Prostate gland (tissue), 2 donors: ENCODE measurements around the gene CSMD2. TPM values are rescaled to one million over a fixed set of nuclear protein-coding genes. Genes with fewer than 3 reads are reported as not detected.

Source experiments
- DNase-seq: peaks from one replicate; pipeline ENCODE4 v3.0.0-alpha.2; 2019; ENCODE audit warnings: low spot score
- H3K27ac ChIP-seq, 2 donors: fragments of 200-600 bp; sonication (generic); 2 replicates each; pipeline ENCODE4 v1.5.1; 2017 to 2019
- H3K27me3 ChIP-seq: fragments of 200-600 bp; sonication (generic); replicated peaks from 2 replicates; pipeline ENCODE4 v1.5.1; 2019; ENCODE audit not compliant: insufficient read depth
- H3K36me3 ChIP-seq, 2 donors: fragments of 200-600 bp; sonication (generic); 1 replicate in 1 of 2; 2 replicates in 1 of 2; pipeline versions ENCODE4 v1.5.1 to v1.8.1; 2017 to 2019
- H3K4me1 ChIP-seq: fragments of 200-600 bp; sonication (generic); replicated peaks from 2 replicates; pipeline ENCODE4 v1.5.1; 2019
- H3K4me3 ChIP-seq, 2 donors: fragments of 200-600 bp; sonication (generic); 2 replicates each; pipeline ENCODE4 v1.5.1; 2017 to 2019
- H3K9me3 ChIP-seq: fragments of 200-600 bp; sonication (generic); 2 replicates; pipeline ENCODE4 v1.5.1; 2017
- POLR2A ChIP-seq: fragments of 450-650 bp; IDR thresholded peaks from one replicate; pipeline ENCODE4 v1.6.1; 2016; ENCODE audit warnings: antibody characterized with exemption, mild to moderate bottlenecking
- POLR2AphosphoS5 ChIP-seq: sonication (generic); formaldehyde crosslinking; IDR thresholded peaks from one replicate; pipeline ENCODE4 v1.6.1; 2017; ENCODE audit warnings: antibody characterized with exemption
- whole genome bisulfite sequencing: methylation state at CpG from one replicate; pipeline ENCODE4 v1.1.5; 2018; 5-methylcytosine and 5-hydroxymethylcytosine counted together
- intact Hi-C: fragments of 100-400 bp; cut with DNase I; formaldehyde crosslinking; loops from one replicate; pipeline ENCODE4 v1.14.2; 2022
- total RNA-seq, 2 donors: library from RNA; depleted of rRNA; stranded (reverse); fragments of >200 nt; gene quantifications; one replicate each; pipeline ENCODE4 v1.1.0, GENCODE V29; 2016
- TF ChIP-seq, protein P1 (sequence below), 4 experiments: fragments of 200-600 bp in 2 of 4; fragments of 450-650 bp in 2 of 4; sonication (generic) in 2 of 4; IDR thresholded peaks; 1 replicate in 3 of 4; 2 replicates in 1 of 4; pipeline ENCODE4 v1.5.1; 2016 to 2019; ENCODE audit warnings: antibody characterized with exemption in 4 of 4, mild to moderate bottlenecking in 2 of 4, moderate library complexity in 2 of 4

CSMD2 gene
- total RNA-seq, 2 donors from 2014 or later: 0.14 to 5.5 TPM

DNA sequence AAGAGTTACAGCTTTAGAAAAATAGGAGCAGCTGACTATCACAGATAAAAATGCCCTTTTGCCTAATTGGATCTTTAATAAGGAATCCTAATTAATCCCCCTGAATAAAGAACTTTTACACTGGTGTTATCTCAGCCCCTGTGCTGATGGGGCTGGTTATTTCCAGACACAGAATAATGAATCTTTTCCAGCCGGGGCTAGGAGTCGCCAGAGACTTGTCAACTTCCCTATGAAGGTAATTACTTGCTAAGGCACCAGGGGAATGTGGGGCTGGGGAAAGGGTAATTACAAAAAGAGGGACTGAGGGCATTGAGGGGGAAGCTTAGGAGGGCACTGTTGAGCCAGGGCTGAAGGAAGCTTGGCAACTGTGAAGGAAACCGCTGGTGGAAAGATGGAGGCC lies 266.6 kb downstream of the CSMD2 start:
- Histone ChIP-seq H3K4me1 (peaks cover 6% of the 10 kb centered on the region), H3K4me3 (no peak overlapping the region), H3K9me3 (no peaks in the 10 kb centered on the region), H3K27ac (no peak overlapping the region), H3K27me3 (no peaks in the 10 kb centered on the region), H3K36me3 (no peaks in the 10 kb centered on the region)
- DNase-seq: no peak
- TF ChIP-seq POLR2AphosphoS5 (no peak), POLR2A (no peak)
- TF ChIP-seq, protein P1, sequence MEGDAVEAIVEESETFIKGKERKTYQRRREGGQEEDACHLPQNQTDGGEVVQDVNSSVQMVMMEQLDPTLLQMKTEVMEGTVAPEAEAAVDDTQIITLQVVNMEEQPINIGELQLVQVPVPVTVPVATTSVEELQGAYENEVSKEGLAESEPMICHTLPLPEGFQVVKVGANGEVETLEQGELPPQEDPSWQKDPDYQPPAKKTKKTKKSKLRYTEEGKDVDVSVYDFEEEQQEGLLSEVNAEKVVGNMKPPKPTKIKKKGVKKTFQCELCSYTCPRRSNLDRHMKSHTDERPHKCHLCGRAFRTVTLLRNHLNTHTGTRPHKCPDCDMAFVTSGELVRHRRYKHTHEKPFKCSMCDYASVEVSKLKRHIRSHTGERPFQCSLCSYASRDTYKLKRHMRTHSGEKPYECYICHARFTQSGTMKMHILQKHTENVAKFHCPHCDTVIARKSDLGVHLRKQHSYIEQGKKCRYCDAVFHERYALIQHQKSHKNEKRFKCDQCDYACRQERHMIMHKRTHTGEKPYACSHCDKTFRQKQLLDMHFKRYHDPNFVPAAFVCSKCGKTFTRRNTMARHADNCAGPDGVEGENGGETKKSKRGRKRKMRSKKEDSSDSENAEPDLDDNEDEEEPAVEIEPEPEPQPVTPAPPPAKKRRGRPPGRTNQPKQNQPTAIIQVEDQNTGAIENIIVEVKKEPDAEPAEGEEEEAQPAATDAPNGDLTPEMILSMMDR (IDR thresholded peaks at IDR 0.05): no peak
- WGBS: 87% methylated on average over 3 of the region's 3 CpGs
- intact Hi-C loops: no loop called here

DNA sequence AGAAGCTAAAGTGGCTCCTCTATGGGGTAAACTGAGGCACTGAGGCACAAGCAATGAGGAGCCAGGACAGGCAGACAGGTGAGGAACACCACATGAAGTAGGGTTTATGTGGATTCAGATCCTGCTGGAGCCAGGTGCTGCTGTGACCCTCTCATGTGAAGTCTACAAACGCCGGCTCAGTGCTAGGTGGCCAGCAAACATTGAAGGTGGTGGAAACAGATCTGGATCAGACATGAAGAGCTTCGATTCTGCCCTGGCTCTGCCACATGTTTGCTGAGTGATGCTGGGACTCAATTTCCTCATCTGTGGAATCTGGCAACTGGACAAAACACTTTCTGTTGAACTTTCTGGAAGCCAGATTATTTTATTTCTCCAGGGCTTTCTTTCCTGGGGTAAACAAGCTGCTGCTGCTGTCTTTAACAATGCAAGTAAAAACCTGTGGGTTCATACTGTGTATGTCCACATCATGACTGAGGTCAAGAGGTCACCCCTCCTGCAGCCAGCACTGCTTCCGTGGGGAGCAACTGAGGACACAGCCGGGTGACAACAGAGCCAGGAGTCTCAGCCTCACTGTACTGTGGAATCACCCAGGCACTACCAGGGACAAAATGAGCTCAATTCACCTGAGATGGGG lies 267.8 kb downstream of the CSMD2 start:
- intact Hi-C loops: no loop called here
- Histone ChIP-seq H3K4me3 (no peak overlapping the region), H3K27me3 (no peaks in the 10 kb centered on the region), H3K4me1 (peaks cover 6% of the 10 kb centered on the region), H3K36me3 (no peaks in the 10 kb centered on the region), H3K27ac (no peak overlapping the region), H3K9me3 (no peaks in the 10 kb centered on the region)
- TF ChIP-seq POLR2A (no peak), POLR2AphosphoS5 (no peak)
- TF ChIP-seq, protein P1 (IDR thresholded peaks at IDR 0.05): no peak
- WGBS: 59% methylated on average over 5 of the region's 5 CpGs
- no peak for DNase-seq

DNA sequence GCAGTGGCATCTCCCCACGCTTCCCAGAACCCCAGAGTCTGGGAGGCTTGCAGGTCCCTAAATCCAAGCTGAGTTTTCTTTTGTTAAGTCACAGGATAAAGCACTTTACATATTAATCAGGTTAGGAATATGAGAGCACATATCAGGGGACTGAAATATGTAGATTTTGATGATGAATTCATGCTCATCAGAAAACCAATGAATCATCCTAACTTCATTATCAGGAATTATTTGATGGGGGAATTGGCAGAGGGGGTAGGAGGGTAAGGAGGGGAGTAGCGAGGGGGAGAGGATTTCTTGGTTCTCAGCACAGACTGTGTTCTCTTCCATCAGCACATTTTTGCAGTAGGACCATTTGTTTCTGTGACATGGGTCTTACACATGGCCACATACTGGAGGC lies 269.1 kb downstream of the CSMD2 start:
- Histone ChIP-seq H3K27me3 (no peaks in the 10 kb centered on the region), H3K4me1 (no peaks in the 10 kb centered on the region), H3K36me3 (no peaks in the 10 kb centered on the region), H3K27ac (no peak overlapping the region), H3K9me3 (no peaks in the 10 kb centered on the region), H3K4me3 (no peak overlapping the region)
- TF ChIP-seq, protein P1 (IDR thresholded peaks at IDR 0.05): no peak
- TF ChIP-seq POLR2AphosphoS5 (no peak), POLR2A (no peak)
- 88% methylated on average over 2 of the region's 2 CpGs for WGBS
- DNase-seq: no peak
- intact Hi-C loops: no loop called here

DNA sequence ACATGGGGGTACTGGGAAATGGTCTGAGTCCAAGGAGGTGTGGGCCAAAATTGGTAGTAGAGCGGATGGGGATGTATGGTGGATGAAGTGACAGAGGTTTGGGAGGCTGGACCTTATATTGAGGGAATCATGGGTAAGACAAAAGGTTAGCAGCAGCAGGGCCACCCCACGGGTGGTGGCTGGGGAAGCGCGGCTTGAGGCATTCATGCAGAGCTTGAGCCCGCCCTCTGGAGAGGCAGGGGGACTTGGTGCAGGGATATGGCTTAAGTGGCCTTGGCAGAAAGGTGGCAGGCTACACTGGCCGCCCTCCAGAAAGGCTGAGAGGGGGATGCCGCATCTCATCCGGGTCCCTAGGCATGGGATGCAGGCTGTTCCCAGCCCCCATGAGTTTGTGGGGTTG lies 269.6 kb downstream of the CSMD2 start:
- intact Hi-C loops: no loop called here
- H3K36me3 ChIP-seq: no peaks in the 10 kb centered on the region
- no peaks in the 10 kb centered on the region for H3K27me3 ChIP-seq
- H3K4me3 ChIP-seq: no peak overlapping the region
- no peak overlapping the region for H3K27ac ChIP-seq
- H3K9me3 ChIP-seq: no peaks in the 10 kb centered on the region
- no peak for DNase-seq
- H3K4me1 ChIP-seq: no peaks in the 10 kb centered on the region
- 78% methylated on average over 8 of the region's 8 CpGs for WGBS
- TF ChIP-seq POLR2A (no peak), POLR2AphosphoS5 (no peak)
- TF ChIP-seq, protein P1 (IDR thresholded peaks at IDR 0.05): no peak

DNA sequence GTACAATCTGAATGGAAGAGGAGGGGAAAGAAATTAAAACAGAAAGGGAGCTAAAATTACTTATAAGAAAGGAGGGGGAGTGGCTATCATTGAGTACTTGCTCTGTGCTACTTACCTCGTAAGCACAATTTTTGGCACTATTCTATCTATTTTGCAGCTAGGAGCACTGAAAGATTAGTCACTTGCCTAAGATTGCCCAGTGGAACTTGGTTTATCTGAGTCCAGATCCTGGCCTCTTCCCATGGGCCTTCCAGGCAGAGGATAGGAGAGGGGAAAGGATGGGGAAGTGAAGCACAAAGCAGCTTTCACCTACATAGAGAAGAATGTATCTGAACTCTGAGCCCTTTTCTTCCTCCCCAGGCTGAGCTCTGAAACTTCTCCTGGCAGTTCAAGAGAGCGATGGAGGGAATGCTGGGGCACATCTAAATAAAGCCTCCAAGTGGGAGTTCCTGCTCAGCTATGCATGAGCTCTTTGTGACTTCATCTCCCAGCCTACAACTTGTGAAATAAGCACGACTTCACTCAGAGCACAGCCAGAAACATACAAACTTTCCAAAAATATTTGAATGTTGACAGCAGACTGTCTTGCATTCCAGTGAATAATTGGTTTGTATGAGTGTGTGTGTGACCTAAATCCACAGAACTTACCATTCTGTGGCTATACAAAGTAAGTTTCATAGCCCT lies 271.7 kb downstream of the CSMD2 start:
- WGBS: 61% methylated on average over 3 of the region's 3 CpGs
- no peak for DNase-seq
- Histone ChIP-seq H3K36me3 (no peaks in the 10 kb centered on the region), H3K27ac (no peak overlapping the region), H3K27me3 (no peaks in the 10 kb centered on the region), H3K9me3 (no peaks in the 10 kb centered on the region), H3K4me3 (no peak overlapping the region), H3K4me1 (no peaks in the 10 kb centered on the region)
- intact Hi-C loops: no loop called here
- TF ChIP-seq POLR2AphosphoS5 (no peak), POLR2A (no peak)
- TF ChIP-seq, protein P1 (IDR thresholded peaks at IDR 0.05): no peak
